SH-SY5Y (cell line): Measurements from ENCODE around the gene RECK.

Source experiments
- GATA2 ChIP-seq: IDR thresholded peaks from 2 replicates; pipeline ENCODE4 v1.6.1; 2011; ENCODE audit warnings: mild to moderate bottlenecking, low read depth, low read length
- GATA3 ChIP-seq: IDR thresholded peaks from 2 replicates; pipeline ENCODE4 v1.6.1; 2011; ENCODE audit warnings: low read depth, mild to moderate bottlenecking, low read length, moderate library complexity

DNA sequence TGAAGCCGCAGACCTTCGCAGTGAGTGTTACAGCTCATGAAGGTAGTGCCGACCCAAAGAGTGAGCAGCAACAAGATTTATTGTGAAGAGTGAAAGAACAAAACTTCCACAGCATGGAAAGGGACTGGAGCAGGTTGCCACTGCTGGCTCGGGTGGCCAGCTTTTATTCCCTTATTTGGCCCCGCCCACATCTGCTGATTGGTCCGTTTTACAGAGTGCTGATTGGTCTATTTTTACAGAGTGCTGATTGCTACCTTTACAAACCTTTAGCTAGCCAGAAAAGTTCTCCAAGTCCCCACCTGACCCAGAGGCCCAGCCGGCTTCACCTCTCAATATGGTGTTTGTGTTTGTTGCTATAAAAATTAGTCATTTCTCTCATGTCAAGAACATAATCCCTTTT lies 49.7 kb downstream of the RECK start:
- TF ChIP-seq GATA2 (no peak), GATA3 (no peak)
